ENCODE data around the gene SULT1A2. TPM values are rescaled to one million over a fixed set of nuclear protein-coding genes. Genes with fewer than 3 reads are reported as not detected.
"Not testable (repeated sequence)": the region's sequence is repeated elsewhere in the genome, so short reads cannot be mapped to it uniquely, and the experiment has no call there.

SULT1A2 gene
- total and polyA plus RNA-seq, 8 donors, result 0.18 to 2.4 (median 1.00) TPM; not detected in 2

- H3K27me3 ChIP-seq, result peaks cover 0 to 5% (median 0%) of the 10 kb centered on the region in 3 donors
- intact Hi-C loops (cut with DNase I; ENCODE audit: low total_unique reads), result no loop called here
- H3K27ac ChIP-seq, result no peak overlapping the region
- peaks cover 0 to 29% (median 17%) of the 10 kb centered on the region in 4 donors for H3K36me3 ChIP-seq
- no peak for DNase-seq
- no peaks in the 10 kb centered on the region for H3K9me3 ChIP-seq
- TF ChIP-seq EP300 (IDR thresholded peaks at IDR 0.05), result no peak
- TF ChIP-seq CTCF (IDR thresholded peaks at IDR 0.05), result no peak
- TF ChIP-seq POLR2A (IDR thresholded peaks at IDR 0.05), result no peak
- TF ChIP-seq POLR2AphosphoS5 (IDR thresholded peaks at IDR 0.05), result no peak
- no peak overlapping the region for H3K4me3 ChIP-seq
- peaks cover 0 to 5% (median 2%) of the 10 kb centered on the region in 4 donors for H3K4me1 ChIP-seq
- WGBS, 5 donors, result 50 to 69% (median 59%) methylated on average over 4 to 5 of the region's 6 CpGs
Observed at GRCh38 chr16:28602529-28602928, 5.7 kb upstream of the SULT1A2 start.

GRCh38 chr16:28602062-28602461 is 5.2 kb upstream of the SULT1A2 start:
- H3K4me3 ChIP-seq; H3K9me3 ChIP-seq; H3K27me3 ChIP-seq; intact Hi-C loops (cut with DNase I; ENCODE audit: low total_unique reads); H3K27ac ChIP-seq; DNase-seq: not testable (repeated sequence)
- Histone ChIP-seq H3K36me3 (peaks cover 0 to 27% (median 17%) of the 10 kb centered on the region in 4 donors), H3K4me1 (peaks cover 3 to 10% (median 6%) of the 10 kb centered on the region in 4 donors)
- WGBS, 5 donors, result 44 to 64% (median 53%) methylated on average over 2 to 5 of the region's 10 CpGs; no CpG with 5 or more reads in 2 of the 5 donors

- H3K27ac ChIP-seq; H3K4me3 ChIP-seq; H3K9me3 ChIP-seq; DNase-seq; intact Hi-C loops (cut with DNase I; ENCODE audit: low total_unique reads); H3K27me3 ChIP-seq: not testable (repeated sequence)
- H3K4me1 ChIP-seq, result peaks cover 8 to 15% (median 11%) of the 10 kb centered on the region in 4 donors
- H3K36me3 ChIP-seq, result peaks cover 0 to 22% (median 14%) of the 10 kb centered on the region in 4 donors
- 89 to 93% (median 91%) methylated on average over 9 to 13 of the region's 13 CpGs for WGBS, 5 donors
Observed at GRCh38 chr16:28601589-28601988, 4.7 kb upstream of the SULT1A2 start.

GRCh38 chr16:28600965-28601364 is 4.1 kb upstream of the SULT1A2 start:
- H3K9me3 ChIP-seq; H3K4me3 ChIP-seq; DNase-seq; intact Hi-C loops (cut with DNase I; ENCODE audit: low total_unique reads); H3K27me3 ChIP-seq; H3K27ac ChIP-seq: not testable (repeated sequence)
- peaks cover 0 to 16% (median 8%) of the 10 kb centered on the region in 4 donors for H3K36me3 ChIP-seq
- WGBS, 5 donors, result 33 to 70% (median 64%) methylated on average over 8 to 11 of the region's 20 CpGs
- H3K4me1 ChIP-seq, result peaks cover 11 to 21% (median 17%) of the 10 kb centered on the region in 4 donors

- peaks cover 0 to 10% (median 3%) of the 10 kb centered on the region in 4 donors for H3K36me3 ChIP-seq
- DNase-seq; H3K27me3 ChIP-seq; H3K27ac ChIP-seq; intact Hi-C loops (cut with DNase I; ENCODE audit: low total_unique reads); H3K9me3 ChIP-seq; H3K4me3 ChIP-seq: not testable (repeated sequence)
- H3K4me1 ChIP-seq, result peaks cover 11 to 22% (median 17%) of the 10 kb centered on the region in 4 donors
- no CpG with 5 or more reads among the region's 17 CpGs for WGBS, 5 donors
Observed at GRCh38 chr16:28599377-28600285, 2.8 kb upstream of the SULT1A2 start.

GRCh38 chr16:28597692-28598261 is 927 bp upstream of the SULT1A2 start:
- Histone ChIP-seq H3K4me3 (no peak overlapping the region), H3K36me3 (peaks cover 0 to 6% (median 2%) of the 10 kb centered on the region in 4 donors), H3K27ac (no peak overlapping the region), H3K9me3 (no peaks in the 10 kb centered on the region), H3K4me1 (peaks cover 11 to 22% (median 17%) of the 10 kb centered on the region in 4 donors), H3K27me3 (peaks cover 0 to 5% (median 0%) of the 10 kb centered on the region in 3 donors)
- TF ChIP-seq POLR2AphosphoS5 (IDR thresholded peaks at IDR 0.05) (no peak), CTCF (IDR thresholded peaks at IDR 0.05) (no peak), POLR2A (IDR thresholded peaks at IDR 0.05) (no peak)
- intact Hi-C loops (cut with DNase I; ENCODE audit: low total_unique reads), result no loop called here
- 60 to 69% (median 66%) methylated on average over 7 to 9 of the region's 9 CpGs for WGBS, 5 donors
- peak in 1 of 2 donors; percentile 65 for DNase-seq
